Liver (tissue), 3 donors: ENCODE results near the gene SMIM44.

Experiments
- EGR1 ChIP-seq, 2 donors: IDR thresholded peaks; 2 replicates each; pipeline ENCODE4 v1.6.1; 2016 to 2018; ENCODE audit warnings: antibody characterized with exemption in 2 of 2, low read depth in 2 of 2
- FOXA1 ChIP-seq: IDR thresholded peaks from 2 replicates; pipeline ENCODE4 v1.6.1; 2016; ENCODE audit warnings: antibody characterized with exemption
- GABPA ChIP-seq, 2 donors: IDR thresholded peaks in 1 of 2; conservative IDR thresholded peaks in 1 of 2; 2 replicates each; pipeline ENCODE4 v1.6.1; 2016; ENCODE audit warnings: antibody characterized with exemption in 2 of 2, mild to moderate bottlenecking in 1 of 2, moderate library complexity in 1 of 2
- HNF4A ChIP-seq, 2 donors: conservative IDR thresholded peaks; 2 replicates each; pipeline ENCODE4 v1.6.1; 2016; ENCODE audit warnings: antibody characterized with exemption in 2 of 2, mild to moderate bottlenecking in 2 of 2
- RAD21 ChIP-seq, 2 donors: IDR thresholded peaks; 2 replicates each; pipeline ENCODE4 v1.6.1; 2016; ENCODE audit warnings: antibody characterized with exemption in 2 of 2, mild to moderate bottlenecking in 2 of 2
- RXRA ChIP-seq, 2 donors: IDR thresholded peaks; 2 replicates each; pipeline ENCODE4 v1.6.1; 2017 to 2018; ENCODE audit warnings: antibody characterized with exemption in 2 of 2, mild to moderate bottlenecking in 1 of 2
- TAF1 ChIP-seq: conservative IDR thresholded peaks from 2 replicates; pipeline ENCODE4 v1.6.1; 2016; ENCODE audit warnings: antibody characterized with exemption, mild to moderate bottlenecking
- YY1 ChIP-seq: IDR thresholded peaks from 2 replicates; pipeline ENCODE4 v1.6.1; 2016; ENCODE audit warnings: antibody characterized with exemption, mild to moderate bottlenecking
- TF ChIP-seq, protein P1 (sequence below): IDR thresholded peaks from 2 replicates; pipeline ENCODE4 v1.6.1; 2016; ENCODE audit warnings: antibody characterized with exemption
- TF ChIP-seq, protein P2 (sequence below): fragments of 150-350 bp; IDR thresholded peaks from 2 replicates; pipeline ENCODE4 v1.5.1; 2017; ENCODE audit warnings: improper control_type of control experiment, low read depth, low read length; ENCODE audit not compliant: missing input control
- TF ChIP-seq, protein P3 (sequence below): IDR thresholded peaks from 2 replicates; pipeline ENCODE4 v1.6.1; 2016; ENCODE audit warnings: antibody characterized with exemption
- TF ChIP-seq, protein P4 (sequence below): IDR thresholded peaks from 2 replicates; pipeline ENCODE4 v1.6.1; 2016; ENCODE audit warnings: antibody characterized with exemption, mild to moderate bottlenecking
- TF ChIP-seq, protein P5 (sequence below): IDR thresholded peaks from 2 replicates; pipeline ENCODE4 v1.6.1; 2016; ENCODE audit warnings: antibody characterized with exemption
- donor health status: healthy.
- donor health status: healthy.

DNA sequence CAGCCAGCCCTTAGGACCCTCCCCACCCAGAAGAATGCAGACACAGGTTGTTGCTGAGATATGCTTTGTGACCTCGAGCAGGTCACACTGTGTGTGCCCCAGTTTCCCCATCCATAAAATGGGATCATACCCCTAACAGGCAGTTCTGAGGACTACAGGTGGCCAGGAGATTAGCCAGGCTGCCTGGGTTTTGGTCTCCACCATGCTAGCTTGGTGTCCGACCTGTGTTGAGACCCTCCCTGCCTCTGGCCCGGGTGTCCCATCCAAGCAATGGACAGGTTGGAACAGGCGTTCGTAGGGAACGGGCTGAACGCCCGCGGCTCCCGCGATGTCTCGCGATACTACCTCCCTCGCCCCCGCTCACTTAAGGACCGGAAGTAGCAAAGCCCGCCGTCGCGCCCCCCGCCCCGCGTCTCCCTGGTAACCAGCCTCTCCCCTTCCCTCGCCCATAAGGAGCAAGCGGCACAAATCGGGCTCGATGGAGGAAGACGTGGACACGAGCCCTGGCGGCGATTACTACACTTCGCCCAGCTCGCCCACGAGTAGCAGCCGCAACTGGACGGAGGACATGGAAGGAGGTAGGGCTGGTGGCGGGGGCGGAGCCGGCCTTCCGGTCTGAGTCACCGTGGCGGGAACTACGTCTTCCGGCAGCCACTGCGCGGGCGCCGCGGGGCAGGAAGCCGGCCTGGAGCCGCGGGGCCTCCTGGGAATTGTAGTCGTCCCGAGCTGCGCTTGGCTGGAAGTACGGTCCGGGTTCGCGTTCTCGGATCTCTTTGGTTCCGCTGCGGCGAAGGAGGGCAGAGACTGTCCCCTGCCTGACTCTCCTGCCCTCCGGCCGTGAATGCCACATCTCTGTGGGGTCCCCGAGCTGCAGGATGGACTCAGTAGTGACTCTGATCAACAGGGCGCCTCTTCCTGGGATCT lies 48.3 kb downstream of the SMIM44 start:
- TF ChIP-seq GABPA (IDR thresholded peaks at IDR 0.05 in 1 of 2, conservative IDR thresholded peaks at IDR 0.05 in 1 of 2) (peak; percentile 83 to 87), EGR1 (IDR thresholded peaks at IDR 0.05; ENCODE audit: low read depth in 2 of 2) (peak in 1 of 2 donors; percentile 94), TAF1 (no peak), HNF4A (conservative IDR thresholded peaks at IDR 0.05) (no peak), FOXA1 (no peak), RXRA (IDR thresholded peaks at IDR 0.05) (no peak), YY1 (no peak), RAD21 (IDR thresholded peaks at IDR 0.05) (peak in 1 of 2 donors; percentile 27)
- TF ChIP-seq, protein P1, sequence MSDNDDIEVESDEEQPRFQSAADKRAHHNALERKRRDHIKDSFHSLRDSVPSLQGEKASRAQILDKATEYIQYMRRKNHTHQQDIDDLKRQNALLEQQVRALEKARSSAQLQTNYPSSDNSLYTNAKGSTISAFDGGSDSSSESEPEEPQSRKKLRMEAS: no peak
- TF ChIP-seq, protein P2, sequence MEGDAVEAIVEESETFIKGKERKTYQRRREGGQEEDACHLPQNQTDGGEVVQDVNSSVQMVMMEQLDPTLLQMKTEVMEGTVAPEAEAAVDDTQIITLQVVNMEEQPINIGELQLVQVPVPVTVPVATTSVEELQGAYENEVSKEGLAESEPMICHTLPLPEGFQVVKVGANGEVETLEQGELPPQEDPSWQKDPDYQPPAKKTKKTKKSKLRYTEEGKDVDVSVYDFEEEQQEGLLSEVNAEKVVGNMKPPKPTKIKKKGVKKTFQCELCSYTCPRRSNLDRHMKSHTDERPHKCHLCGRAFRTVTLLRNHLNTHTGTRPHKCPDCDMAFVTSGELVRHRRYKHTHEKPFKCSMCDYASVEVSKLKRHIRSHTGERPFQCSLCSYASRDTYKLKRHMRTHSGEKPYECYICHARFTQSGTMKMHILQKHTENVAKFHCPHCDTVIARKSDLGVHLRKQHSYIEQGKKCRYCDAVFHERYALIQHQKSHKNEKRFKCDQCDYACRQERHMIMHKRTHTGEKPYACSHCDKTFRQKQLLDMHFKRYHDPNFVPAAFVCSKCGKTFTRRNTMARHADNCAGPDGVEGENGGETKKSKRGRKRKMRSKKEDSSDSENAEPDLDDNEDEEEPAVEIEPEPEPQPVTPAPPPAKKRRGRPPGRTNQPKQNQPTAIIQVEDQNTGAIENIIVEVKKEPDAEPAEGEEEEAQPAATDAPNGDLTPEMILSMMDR: no peak
- TF ChIP-seq, protein P3, sequence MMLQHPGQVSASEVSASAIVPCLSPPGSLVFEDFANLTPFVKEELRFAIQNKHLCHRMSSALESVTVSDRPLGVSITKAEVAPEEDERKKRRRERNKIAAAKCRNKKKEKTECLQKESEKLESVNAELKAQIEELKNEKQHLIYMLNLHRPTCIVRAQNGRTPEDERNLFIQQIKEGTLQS: peak; percentile 68
- TF ChIP-seq, protein P4, sequence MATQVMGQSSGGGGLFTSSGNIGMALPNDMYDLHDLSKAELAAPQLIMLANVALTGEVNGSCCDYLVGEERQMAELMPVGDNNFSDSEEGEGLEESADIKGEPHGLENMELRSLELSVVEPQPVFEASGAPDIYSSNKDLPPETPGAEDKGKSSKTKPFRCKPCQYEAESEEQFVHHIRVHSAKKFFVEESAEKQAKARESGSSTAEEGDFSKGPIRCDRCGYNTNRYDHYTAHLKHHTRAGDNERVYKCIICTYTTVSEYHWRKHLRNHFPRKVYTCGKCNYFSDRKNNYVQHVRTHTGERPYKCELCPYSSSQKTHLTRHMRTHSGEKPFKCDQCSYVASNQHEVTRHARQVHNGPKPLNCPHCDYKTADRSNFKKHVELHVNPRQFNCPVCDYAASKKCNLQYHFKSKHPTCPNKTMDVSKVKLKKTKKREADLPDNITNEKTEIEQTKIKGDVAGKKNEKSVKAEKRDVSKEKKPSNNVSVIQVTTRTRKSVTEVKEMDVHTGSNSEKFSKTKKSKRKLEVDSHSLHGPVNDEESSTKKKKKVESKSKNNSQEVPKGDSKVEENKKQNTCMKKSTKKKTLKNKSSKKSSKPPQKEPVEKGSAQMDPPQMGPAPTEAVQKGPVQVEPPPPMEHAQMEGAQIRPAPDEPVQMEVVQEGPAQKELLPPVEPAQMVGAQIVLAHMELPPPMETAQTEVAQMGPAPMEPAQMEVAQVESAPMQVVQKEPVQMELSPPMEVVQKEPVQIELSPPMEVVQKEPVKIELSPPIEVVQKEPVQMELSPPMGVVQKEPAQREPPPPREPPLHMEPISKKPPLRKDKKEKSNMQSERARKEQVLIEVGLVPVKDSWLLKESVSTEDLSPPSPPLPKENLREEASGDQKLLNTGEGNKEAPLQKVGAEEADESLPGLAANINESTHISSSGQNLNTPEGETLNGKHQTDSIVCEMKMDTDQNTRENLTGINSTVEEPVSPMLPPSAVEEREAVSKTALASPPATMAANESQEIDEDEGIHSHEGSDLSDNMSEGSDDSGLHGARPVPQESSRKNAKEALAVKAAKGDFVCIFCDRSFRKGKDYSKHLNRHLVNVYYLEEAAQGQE: no peak
- TF ChIP-seq, protein P5, sequence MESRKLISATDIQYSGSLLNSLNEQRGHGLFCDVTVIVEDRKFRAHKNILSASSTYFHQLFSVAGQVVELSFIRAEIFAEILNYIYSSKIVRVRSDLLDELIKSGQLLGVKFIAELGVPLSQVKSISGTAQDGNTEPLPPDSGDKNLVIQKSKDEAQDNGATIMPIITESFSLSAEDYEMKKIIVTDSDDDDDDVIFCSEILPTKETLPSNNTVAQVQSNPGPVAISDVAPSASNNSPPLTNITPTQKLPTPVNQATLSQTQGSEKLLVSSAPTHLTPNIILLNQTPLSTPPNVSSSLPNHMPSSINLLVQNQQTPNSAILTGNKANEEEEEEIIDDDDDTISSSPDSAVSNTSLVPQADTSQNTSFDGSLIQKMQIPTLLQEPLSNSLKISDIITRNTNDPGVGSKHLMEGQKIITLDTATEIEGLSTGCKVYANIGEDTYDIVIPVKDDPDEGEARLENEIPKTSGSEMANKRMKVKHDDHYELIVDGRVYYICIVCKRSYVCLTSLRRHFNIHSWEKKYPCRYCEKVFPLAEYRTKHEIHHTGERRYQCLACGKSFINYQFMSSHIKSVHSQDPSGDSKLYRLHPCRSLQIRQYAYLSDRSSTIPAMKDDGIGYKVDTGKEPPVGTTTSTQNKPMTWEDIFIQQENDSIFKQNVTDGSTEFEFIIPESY: peak; percentile 97
